ENCODE data around the gene SLC39A2. TPM values are rescaled to one million over a fixed set of nuclear protein-coding genes. Genes with fewer than 3 reads are reported as not detected.
"Not testable (repeated sequence)": the region's sequence is repeated elsewhere in the genome, so short reads cannot be mapped to it uniquely, and the experiment has no call there.

SLC39A2 gene
- total RNA-seq, 1 donor from 2014 or later, result not detected

- no peak for DNase-seq (ENCODE audit: extremely low read depth, low read depth, low spot score)
Observed at GRCh38 chr14:21024585-21025370, 25.7 kb downstream of the SLC39A2 start, which contains the start of gene NDRG2. Gene NDRG2, minus strand, starts transcription at chr14:21025061. Its CDS starts 1,746 bp downstream, at chr14:21023315.

DNA sequence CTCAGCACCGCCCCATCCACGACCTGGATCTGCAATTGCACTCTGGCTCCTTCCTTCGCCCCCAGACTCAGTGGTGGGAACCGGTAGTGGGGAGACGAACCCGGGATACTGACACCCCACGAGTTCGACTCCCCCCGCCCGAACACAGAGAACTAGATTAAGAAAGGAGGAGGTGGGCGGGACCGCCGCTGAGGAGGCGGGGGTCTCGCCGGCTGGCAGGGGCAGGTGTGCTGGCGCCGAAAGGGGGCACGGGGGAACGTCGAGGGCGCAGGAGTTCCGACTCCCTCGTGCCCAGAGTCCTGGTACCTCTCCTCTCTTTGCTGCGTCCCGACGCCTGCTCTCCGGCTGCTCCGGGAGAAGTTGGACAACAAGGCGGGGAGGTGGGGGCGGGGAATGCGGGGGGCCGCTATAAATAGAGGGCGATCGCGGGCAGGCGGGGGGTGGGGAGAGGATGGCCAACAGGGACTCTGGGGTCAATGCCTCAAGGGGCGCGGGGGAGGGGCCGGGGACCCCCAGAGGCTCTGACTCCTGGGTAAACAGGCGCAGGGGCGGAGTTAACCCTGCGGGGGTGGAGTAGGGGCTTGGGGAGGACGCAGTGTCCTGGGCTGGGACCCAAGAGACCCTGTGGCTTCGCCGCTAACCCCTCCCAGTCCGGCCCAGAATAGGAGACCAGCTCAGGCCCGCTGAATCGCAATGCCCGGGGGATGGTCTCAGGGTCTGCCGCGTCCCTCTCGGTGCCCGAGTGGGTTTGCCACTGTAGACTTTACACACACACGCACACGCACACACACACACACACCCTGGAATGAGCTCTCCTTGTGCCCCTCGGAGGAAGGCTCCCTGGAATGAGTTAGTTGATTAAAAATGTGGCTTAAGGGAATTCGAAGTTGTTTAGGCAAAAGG, 26.5 kb downstream of the SLC39A2 start:
- DNase-seq (ENCODE audit: extremely low read depth, low read depth, low spot score), result no peak

DNA sequence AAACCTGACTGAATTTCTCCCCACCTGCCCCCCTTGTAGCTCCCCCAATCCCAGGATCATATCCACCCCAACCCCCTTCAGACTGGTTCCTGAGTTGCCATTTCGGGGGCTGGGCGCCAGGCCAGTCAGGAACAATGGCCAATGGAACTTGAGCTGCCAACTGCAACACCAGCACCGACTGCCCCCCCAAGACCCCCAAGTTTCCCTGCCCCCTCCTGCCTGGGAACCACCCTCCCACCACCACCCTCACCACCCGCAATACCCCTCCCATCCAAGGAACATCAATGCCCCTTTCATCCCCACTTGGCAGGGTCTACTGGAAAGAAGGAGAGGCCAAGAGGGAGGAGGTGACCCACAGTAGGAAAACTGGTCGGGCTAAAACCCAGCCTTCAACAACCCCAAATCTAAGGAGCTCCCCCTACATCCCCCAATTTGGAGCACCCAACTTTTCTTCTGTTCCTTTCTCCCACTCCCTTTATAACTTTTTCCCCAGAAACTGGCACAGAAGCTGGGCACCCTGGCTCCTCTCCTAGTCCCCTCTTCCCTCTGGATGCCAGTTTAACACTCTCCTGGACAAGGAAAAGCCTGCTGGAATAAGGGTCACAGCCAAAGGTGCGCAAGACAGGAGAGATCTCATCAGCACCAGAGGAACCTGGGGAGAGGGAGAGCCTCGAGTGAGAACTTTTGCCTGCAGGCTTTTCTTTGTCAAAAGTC, 27.3 kb downstream of the SLC39A2 start:
- DNase-seq (ENCODE audit: extremely low read depth, low read depth, low spot score), result no peak

DNA sequence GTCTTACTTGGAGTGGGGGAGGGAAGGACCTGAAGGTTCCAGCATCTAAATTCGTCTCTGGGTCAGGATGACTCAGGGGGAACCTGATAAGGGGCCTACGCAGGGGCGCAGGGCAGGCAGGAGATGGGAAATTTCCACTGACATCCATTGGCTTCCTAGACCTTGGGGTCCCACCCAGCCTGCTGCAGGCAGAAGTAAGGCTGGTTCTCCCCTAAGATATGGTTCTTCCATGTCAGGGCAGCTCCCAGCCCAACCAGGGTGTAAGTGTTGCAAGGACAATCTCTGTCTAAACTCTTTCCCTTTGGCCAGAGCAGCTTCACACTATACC, 27.9 kb downstream of the SLC39A2 start:
- DNase-seq (ENCODE audit: extremely low read depth, low read depth, low spot score), result no peak

- DNase-seq (ENCODE audit: extremely low read depth, low read depth, low spot score), result no peak
Observed at GRCh38 chr14:21029917-21030316, 30.8 kb downstream of the SLC39A2 start, which contains the start of gene TPPP2. Gene TPPP2, plus strand, starts transcription at chr14:21030217. Its CDS starts 365 bp downstream, at chr14:21030582.

- DNase-seq (ENCODE audit: extremely low read depth, low read depth, low spot score), result no peak
Observed at GRCh38 chr14:21030531-21030930, 31.4 kb downstream of the SLC39A2 start.

- DNase-seq (ENCODE audit: extremely low read depth, low read depth, low spot score), result no peak
Observed at GRCh38 chr14:21032326-21033132, 33.4 kb downstream of the SLC39A2 start.

- no peak for DNase-seq (ENCODE audit: extremely low read depth, low read depth, low spot score)
Observed at GRCh38 chr14:21033133-21033698, 34.1 kb downstream of the SLC39A2 start.

GRCh38 chr14:21034707-21035106, 35.6 kb downstream of the SLC39A2 start, which contains the start of gene RNASE13:
Gene RNASE13, minus strand, starts transcription at chr14:21034807. Its CDS starts 519 bp downstream, at chr14:21034288.
- no peak for DNase-seq (ENCODE audit: extremely low read depth, low read depth, low spot score)

DNA sequence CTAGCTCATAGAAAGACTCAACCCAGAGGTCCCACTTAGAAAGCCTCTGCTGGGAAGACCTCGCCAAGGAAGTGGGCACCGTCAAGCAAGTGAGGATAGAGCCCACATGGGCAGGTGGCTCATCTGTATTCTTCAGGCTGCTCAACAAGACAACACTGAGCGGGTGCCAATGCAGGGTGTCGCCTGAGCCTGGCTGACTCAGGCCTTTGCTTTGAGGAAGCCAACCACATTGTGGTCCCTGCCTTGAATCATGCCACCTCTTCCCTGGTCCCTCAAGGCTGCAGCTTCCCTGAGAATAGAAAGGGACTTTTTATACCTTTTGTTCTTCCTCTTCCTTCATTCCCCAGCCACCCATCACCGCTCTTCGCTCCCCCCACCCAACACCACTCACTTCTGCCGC, 37.7 kb downstream of the SLC39A2 start:
- no peak for DNase-seq (ENCODE audit: extremely low read depth, low read depth, low spot score)

DNA sequence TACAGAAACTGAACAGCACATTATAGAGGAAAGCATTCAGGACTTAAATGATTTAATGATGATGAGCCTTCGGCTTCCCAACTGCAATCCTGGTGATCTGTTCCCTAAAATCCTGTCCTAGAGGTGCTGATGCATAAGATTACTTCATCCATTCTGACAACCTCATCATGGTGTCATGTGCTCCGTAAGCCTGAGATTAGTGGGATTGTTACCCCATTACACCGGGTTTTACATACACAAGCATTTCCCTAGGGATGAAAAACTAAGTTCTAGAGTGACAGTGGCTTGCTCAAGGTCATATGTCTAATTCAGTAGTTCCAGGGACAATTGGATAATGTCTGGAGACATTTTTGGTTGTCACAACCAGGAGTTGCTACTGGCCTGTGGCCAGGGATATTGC, 38.1 kb downstream of the SLC39A2 start:
- DNase-seq (ENCODE audit: extremely low read depth, low read depth, low spot score), result no peak

GRCh38 chr14:21038441-21039422, 39.6 kb downstream of the SLC39A2 start:
- DNase-seq (ENCODE audit: extremely low read depth, low read depth, low spot score), result no peak

DNA sequence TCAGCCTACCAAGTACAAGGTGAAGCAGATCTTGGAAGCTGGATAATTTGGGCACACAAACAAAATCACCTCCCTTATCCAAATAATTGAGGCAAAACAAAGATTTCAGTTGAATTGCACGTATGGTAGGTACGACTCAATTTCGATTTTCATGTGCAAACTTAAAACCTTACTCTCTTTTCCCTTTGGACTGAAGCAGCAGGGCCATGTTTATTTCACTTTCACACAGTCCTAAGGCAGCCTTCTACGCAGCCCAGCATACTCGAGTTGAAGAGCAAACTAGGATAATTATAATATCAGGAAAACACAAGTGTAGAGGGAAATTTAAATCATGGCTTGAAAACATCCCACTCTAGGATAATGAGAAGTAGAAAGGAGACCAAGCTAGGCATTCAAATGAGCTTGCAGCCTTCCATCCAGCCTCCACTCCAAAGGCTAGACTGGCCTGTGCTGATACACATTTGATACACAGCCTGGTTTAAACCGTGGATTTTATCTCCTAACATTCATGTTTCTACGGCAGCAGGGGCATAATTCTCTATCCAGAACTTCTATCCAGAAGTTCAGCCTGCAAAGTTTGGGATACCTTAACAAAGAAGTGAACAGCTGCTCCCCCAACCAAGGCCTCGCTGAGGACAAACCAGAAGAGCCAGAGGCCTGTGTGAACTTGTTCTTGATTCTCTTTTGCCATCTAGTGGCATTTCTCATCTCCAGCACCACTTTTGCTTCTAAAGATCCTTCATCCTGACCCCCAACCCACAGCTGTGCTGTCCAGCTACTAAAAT, 40.7 kb downstream of the SLC39A2 start:
- peak; percentile 27 for DNase-seq (ENCODE audit: extremely low read depth, low read depth, low spot score)

- DNase-seq (ENCODE audit: extremely low read depth, low read depth, low spot score), result no peak
Observed at GRCh38 chr14:21040370-21040925, 41.4 kb downstream of the SLC39A2 start.

- DNase-seq (ENCODE audit: extremely low read depth, low read depth, low spot score), result not testable (repeated sequence)
Observed at GRCh38 chr14:21040941-21041340, 41.8 kb downstream of the SLC39A2 start.

DNA sequence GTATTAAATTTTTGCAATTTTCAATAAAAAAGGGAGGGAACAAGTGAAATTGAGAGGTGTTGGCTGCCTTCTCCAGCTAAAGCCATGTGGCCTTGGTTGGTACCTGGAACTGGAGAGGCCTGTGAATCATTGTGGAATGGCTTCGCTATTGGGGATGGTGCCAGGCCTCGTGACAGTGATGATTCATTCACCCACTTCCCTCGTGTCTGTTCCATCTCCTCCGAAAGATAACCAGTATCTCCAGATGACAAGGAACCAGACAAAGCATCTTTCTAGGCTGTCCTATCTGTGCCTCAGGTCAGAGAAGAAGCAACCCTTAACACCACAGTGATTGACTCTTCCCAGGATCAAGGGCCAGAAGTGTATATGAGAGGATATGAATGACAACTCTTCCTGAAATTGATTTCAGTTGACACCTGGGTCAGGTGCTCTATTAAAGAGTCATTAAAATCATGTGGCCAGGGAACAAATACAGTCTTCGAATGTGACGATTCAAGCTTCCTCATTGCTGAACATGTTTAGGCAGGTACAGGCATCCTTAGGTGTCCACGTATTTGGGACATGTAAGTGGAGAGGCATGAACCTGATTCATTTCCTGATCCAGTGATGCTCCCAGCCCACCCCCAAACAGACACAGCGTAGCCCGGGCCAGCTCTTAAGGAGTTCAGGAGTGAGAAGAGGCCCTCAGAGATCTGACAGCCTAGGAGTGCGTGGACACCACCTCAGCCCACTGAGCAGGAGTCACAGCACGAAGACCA, 42.8 kb downstream of the SLC39A2 start, which contains the start of gene RNASE7:
TSS of gene RNASE7 (plus strand) at position 687 of the 758 bp plus-strand sequence. CDS start 631 bp downstream, outside the sequence.
- DNase-seq (ENCODE audit: extremely low read depth, low read depth, low spot score), result no peak

GRCh38 chr14:21042918-21043317, 43.8 kb downstream of the SLC39A2 start:
- no peak for DNase-seq (ENCODE audit: extremely low read depth, low read depth, low spot score)
